Transverse colon (tissue), 3 donors: Measurements from ENCODE around the gene PTPRB.
A peak's percentile ranks its signal among the peaks of the same experiment; 100 is the strongest.

Source experiments
- EP300 ChIP-seq: sonication (generic); formaldehyde crosslinking; IDR thresholded peaks from one replicate; pipeline ENCODE4 v1.6.1; 2017; ENCODE audit warnings: antibody characterized with exemption, low read depth
- TF ChIP-seq, protein P1 (sequence below), 5 experiments: fragments of 200-600 bp in 3 of 5; fragments of 450-650 bp in 2 of 5; sonication (generic) in 3 of 5; IDR thresholded peaks; 1 replicate in 2 of 5; 2 replicates in 3 of 5; pipeline ENCODE4 v1.5.1; 2016 to 2017; ENCODE audit warnings: antibody characterized with exemption in 5 of 5, inconsistent platforms in 3 of 5, mild to moderate bottlenecking in 2 of 5, moderate library complexity in 1 of 5

DNA sequence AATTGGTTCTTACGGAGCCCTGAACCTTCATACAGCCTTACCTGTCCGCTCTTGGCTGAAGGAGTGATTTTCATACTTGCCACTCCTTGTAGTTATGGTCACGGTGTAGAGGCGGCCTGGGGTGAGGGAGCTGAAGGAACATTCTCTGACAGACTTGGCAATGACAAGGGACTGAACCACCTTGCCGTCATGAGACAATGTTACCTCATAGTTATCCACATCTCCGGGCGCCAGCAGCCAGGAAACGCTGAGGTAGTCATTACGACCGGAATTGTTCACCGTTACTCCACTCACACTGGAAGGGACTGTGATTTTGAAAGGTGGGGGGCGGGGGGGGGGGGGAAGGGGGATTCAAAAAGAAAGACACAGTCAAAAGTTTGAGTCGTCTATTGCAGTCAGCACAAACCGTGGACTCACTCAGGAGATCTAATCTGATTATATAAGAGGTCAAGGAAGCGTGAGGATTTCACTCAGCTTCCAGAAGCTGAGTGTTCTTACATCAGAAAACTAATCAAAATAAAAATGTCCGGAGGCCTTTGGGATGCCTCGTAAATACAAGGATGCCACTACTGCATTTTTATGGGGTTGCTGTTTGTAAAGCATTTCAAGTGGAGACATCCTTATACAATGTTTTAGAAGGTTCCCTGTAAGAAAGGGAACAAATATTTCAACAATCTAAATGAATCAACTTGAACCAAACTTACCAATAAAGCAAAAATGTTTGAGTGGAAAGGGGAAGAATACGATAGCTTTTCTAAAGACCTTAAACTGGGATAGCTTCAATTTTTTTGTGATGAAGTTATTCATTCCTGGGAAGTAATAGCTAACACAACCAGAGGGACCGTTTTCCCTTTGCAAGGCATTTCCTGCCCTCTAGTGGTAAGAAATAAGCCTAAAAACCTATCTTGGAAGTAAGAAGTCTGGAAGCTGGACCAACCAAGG is 60.6 kb downstream of the PTPRB start:
- TF ChIP-seq EP300 = no peak
- TF ChIP-seq, protein P1, sequence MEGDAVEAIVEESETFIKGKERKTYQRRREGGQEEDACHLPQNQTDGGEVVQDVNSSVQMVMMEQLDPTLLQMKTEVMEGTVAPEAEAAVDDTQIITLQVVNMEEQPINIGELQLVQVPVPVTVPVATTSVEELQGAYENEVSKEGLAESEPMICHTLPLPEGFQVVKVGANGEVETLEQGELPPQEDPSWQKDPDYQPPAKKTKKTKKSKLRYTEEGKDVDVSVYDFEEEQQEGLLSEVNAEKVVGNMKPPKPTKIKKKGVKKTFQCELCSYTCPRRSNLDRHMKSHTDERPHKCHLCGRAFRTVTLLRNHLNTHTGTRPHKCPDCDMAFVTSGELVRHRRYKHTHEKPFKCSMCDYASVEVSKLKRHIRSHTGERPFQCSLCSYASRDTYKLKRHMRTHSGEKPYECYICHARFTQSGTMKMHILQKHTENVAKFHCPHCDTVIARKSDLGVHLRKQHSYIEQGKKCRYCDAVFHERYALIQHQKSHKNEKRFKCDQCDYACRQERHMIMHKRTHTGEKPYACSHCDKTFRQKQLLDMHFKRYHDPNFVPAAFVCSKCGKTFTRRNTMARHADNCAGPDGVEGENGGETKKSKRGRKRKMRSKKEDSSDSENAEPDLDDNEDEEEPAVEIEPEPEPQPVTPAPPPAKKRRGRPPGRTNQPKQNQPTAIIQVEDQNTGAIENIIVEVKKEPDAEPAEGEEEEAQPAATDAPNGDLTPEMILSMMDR (IDR thresholded peaks at IDR 0.05) = peak; percentile 68 to 79 (median 76)
